NCI-H187 treated with DMSO at 0.1 percent for 48 hours (cell line): ENCODE results near the gene OR4D6.
"Not testable (repeated sequence)": the region's sequence is repeated elsewhere in the genome, so short reads cannot be mapped to it uniquely, and the experiment has no call there.

Experiments used
- DNase-seq: peaks from one replicate; lab custom pipeline; 2025; lab: John Stamatoyannopoulos, UW

OR4D6 gene

GRCh38 chr11:59456661-59457060 is at the start of gene OR4D6:
Gene OR4D6 (plus strand): TSS chr11:59456961. CDS start chr11:59456961, 0 bp downstream.
- DNase-seq: no peak

- DNase-seq: no peak
Observed at GRCh38 chr11:59413646-59414045, 43.1 kb upstream of the OR4D6 start.

- no peak for DNase-seq
Observed at GRCh38 chr11:59415111-59415510, 41.6 kb upstream of the OR4D6 start.

GRCh38 chr11:59416613-59417012 is 40.1 kb upstream of the OR4D6 start:
- DNase-seq: no peak

GRCh38 chr11:59417023-59417422 is 39.7 kb upstream of the OR4D6 start:
- no peak for DNase-seq

- DNase-seq: no peak
Observed at GRCh38 chr11:59418156-59418555, 38.6 kb upstream of the OR4D6 start.

- no peak for DNase-seq
Observed at GRCh38 chr11:59423835-59424234, 32.9 kb upstream of the OR4D6 start.

GRCh38 chr11:59425131-59425530 is 31.6 kb upstream of the OR4D6 start:
- no peak for DNase-seq

- DNase-seq: no peak
Observed at GRCh38 chr11:59426361-59427067, 30.2 kb upstream of the OR4D6 start, which contains the start of gene OR5A2. Gene OR5A2 (minus strand): TSS chr11:59426413. CDS start chr11:59422953, 3,460 bp downstream.

GRCh38 chr11:59427068-59427382 is 29.7 kb upstream of the OR4D6 start:
- no peak for DNase-seq

- no peak for DNase-seq
Observed at GRCh38 chr11:59429924-59430516, 26.7 kb upstream of the OR4D6 start.

GRCh38 chr11:59436169-59436568 is 20.6 kb upstream of the OR4D6 start, which contains the start of gene OR5A1:
Gene OR5A1 (plus strand): TSS chr11:59436469. CDS start chr11:59443169, 6,700 bp downstream.
- no peak for DNase-seq

- no peak for DNase-seq
Observed at GRCh38 chr11:59437770-59438169, 19.0 kb upstream of the OR4D6 start.

GRCh38 chr11:59445624-59446023 is 11.1 kb upstream of the OR4D6 start:
- DNase-seq: not testable (repeated sequence)

GRCh38 chr11:59448484-59448883 is 8.3 kb upstream of the OR4D6 start:
- DNase-seq: no peak

GRCh38 chr11:59459916-59460315 is 3.2 kb downstream of the OR4D6 start:
- DNase-seq: no peak

- no peak for DNase-seq
Observed at GRCh38 chr11:59463190-59463641, 6.5 kb downstream of the OR4D6 start.

- DNase-seq: no peak
Observed at GRCh38 chr11:59473015-59473414, 16.3 kb downstream of the OR4D6 start, which contains the start of gene OR4D10. Gene OR4D10 (plus strand): TSS chr11:59473315. CDS start chr11:59477430, 4,115 bp downstream.

GRCh38 chr11:59475176-59475575 is 18.4 kb downstream of the OR4D6 start:
- no peak for DNase-seq

- DNase-seq: no peak
Observed at GRCh38 chr11:59479906-59480305, 23.1 kb downstream of the OR4D6 start.

- DNase-seq: no peak
Observed at GRCh38 chr11:59480359-59480758, 23.6 kb downstream of the OR4D6 start.

- no peak for DNase-seq
Observed at GRCh38 chr11:59501931-59502330, 45.2 kb downstream of the OR4D6 start.

GRCh38 chr11:59503276-59503675 is 46.5 kb downstream of the OR4D6 start, which contains the start of gene OR4D11:
Gene OR4D11 (plus strand): TSS chr11:59503576. CDS start chr11:59503576, 0 bp downstream.
- no peak for DNase-seq
